ENCODE data around the gene SOX15.

SOX15 gene

DNA sequence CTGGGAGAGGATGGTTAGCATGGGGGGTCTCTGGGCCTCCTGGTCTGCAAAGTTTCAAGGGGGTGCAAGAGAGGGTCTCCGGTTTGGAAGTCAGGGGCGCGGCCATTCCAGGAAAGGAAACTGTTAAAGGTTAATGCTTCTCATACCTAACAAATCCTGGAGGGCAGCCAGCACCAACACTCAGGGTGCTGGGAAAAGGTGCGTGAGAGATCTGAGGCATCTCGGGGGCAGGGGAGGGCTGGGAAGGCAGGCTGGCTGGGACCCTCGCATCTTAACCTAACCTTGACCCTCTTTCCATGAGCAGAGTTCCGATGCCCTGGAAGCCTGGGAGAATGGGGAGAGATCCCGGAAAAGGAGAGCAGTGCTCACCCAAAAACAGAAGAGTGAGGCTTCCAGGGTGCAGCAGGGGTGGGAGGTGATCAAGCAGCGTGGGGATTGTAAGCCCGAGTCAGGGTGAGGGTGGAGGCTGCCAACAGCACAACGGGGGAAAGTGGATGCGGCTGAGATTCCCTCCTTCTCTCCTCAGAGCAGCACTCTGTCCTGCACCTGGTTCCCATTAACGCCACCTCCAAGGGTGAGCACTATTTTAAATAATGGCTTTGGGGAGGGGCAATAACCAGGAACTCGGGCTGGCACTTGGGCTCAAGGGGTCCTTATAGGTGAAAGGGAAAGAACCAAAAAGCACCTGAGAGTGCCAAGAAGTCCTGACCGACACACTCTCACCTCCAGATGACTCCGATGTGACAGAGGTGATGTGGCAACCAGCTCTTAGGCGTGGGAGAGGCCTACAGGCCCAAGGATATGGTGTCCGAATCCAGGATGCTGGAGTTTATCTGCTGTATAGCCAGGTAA, 30.3 kb downstream of the SOX15 start:
- peaks cover 12 to 18% of the 10 kb centered on the region in 2 donors for H3K36me3 ChIP-seq (ENCODE audit: control insufficient read depth in 1 of 2, insufficient read depth in 2 of 2, low read length in 2 of 2)
- no peaks in the 10 kb centered on the region for H3K9me3 ChIP-seq (ENCODE audit: control insufficient read depth in 1 of 2, low read length in 2 of 2)
- peak overlapping the region; percentile 97 for H3K27ac ChIP-seq (ENCODE audit: low read length)
- peaks cover 41 to 62% of the 10 kb centered on the region in 2 donors for H3K4me1 ChIP-seq (ENCODE audit: control insufficient read depth in 1 of 2, insufficient read depth in 2 of 2, low read length in 2 of 2)
- no peaks in the 10 kb centered on the region for H3K27me3 ChIP-seq (ENCODE audit: low read depth, low read length)
- H3K4me3 ChIP-seq (ENCODE audit: low read depth in 1 of 2, low read length in 2 of 2) = peak overlapping the region; percentile 70 to 96

DNA sequence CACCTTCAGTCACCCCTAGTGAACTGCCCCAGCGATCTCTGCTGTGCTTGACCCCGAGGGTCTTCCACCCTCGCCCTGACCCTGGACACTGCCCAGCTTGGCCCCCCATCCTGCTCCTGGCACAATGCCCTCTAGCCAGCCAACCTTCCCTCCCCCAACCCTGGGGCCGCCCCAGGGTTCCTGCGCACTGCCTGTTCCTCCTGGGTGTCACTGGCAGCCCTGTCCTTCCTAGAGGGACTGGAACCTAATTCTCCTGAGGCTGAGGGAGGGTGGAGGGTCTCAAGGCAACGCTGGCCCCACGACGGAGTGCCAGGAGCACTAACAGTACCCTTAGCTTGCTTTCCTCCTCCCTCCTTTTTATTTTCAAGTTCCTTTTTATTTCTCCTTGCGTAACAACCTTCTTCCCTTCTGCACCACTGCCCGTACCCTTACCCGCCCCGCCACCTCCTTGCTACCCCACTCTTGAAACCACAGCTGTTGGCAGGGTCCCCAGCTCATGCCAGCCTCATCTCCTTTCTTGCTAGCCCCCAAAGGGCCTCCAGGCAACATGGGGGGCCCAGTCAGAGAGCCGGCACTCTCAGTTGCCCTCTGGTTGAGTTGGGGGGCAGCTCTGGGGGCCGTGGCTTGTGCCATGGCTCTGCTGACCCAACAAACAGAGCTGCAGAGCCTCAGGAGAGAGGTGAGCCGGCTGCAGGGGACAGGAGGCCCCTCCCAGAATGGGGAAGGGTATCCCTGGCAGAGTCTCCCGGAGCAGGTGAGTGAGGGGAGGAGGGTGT, 31.2 kb downstream of the SOX15 start, which contains the start of gene TNFSF13:
Gene TNFSF13 (plus strand): TSS at position 207 of the 776 bp plus-strand sequence. CDS start 290 bp downstream, at position 497.
- Histone ChIP-seq H3K36me3 (ENCODE audit: control insufficient read depth in 1 of 2, insufficient read depth in 2 of 2, low read length in 2 of 2) (peaks cover 4 to 13% of the 10 kb centered on the region in 2 donors), H3K27ac (ENCODE audit: low read length) (peak within 1 kb of the TSS; percentile 97), H3K4me1 (ENCODE audit: control insufficient read depth in 1 of 2, insufficient read depth in 2 of 2, low read length in 2 of 2) (peaks cover 34 to 54% of the 10 kb centered on the region in 2 donors), H3K4me3 (ENCODE audit: low read depth in 1 of 2, low read length in 2 of 2) (peak within 1 kb of the TSS; percentile 70 to 96), H3K27me3 (ENCODE audit: low read depth, low read length) (no peaks in the 10 kb centered on the region), H3K9me3 (ENCODE audit: control insufficient read depth in 1 of 2, low read length in 2 of 2) (no peaks in the 10 kb centered on the region)

DNA sequence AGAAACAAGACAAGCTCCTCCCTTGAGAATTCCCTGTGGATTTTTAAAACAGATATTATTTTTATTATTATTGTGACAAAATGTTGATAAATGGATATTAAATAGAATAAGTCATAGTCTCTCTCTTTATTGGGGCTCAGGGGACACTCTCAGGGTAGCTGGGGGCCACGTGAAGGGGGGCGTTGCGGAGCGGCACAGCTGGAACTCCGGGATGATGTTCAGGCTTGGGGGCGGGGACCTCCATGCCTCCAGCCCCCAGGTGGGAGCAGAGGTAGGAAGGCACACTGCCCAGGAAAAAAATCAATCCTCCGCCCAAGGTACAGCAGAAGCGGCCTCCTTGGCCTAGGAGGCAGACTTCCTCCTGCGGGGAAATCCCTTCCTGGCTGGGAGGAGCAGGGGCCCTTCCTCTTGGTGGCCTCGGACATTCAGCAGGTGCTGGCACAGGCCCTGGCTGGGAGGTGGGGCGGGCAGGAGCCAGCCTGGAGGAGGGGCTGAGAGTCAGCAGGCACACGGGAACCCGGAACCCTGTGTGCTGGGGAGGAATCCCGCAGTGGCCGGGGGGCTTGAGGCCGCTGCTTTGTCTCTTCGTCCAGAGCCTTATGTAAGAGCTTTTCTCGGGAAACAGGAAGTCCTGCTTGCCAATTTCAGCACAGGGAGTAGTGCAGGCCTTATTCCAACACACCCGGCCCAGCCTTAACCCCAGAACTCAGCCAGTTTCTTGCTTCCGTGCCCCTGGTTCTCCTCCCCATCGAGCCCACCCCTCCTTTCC, 31.9 kb downstream of the SOX15 start:
- peaks cover 33 to 46% of the 10 kb centered on the region in 2 donors for H3K4me1 ChIP-seq (ENCODE audit: control insufficient read depth in 1 of 2, insufficient read depth in 2 of 2, low read length in 2 of 2)
- H3K36me3 ChIP-seq (ENCODE audit: control insufficient read depth in 1 of 2, insufficient read depth in 2 of 2, low read length in 2 of 2) = peaks cover 3 to 14% of the 10 kb centered on the region in 2 donors
- H3K4me3 ChIP-seq (ENCODE audit: low read depth in 1 of 2, low read length in 2 of 2) = peak overlapping the region; percentile 70 to 96
- peak overlapping the region; percentile 97 for H3K27ac ChIP-seq (ENCODE audit: low read length)
- no peaks in the 10 kb centered on the region for H3K27me3 ChIP-seq (ENCODE audit: low read depth, low read length)
- no peaks in the 10 kb centered on the region for H3K9me3 ChIP-seq (ENCODE audit: control insufficient read depth in 1 of 2, low read length in 2 of 2)

DNA sequence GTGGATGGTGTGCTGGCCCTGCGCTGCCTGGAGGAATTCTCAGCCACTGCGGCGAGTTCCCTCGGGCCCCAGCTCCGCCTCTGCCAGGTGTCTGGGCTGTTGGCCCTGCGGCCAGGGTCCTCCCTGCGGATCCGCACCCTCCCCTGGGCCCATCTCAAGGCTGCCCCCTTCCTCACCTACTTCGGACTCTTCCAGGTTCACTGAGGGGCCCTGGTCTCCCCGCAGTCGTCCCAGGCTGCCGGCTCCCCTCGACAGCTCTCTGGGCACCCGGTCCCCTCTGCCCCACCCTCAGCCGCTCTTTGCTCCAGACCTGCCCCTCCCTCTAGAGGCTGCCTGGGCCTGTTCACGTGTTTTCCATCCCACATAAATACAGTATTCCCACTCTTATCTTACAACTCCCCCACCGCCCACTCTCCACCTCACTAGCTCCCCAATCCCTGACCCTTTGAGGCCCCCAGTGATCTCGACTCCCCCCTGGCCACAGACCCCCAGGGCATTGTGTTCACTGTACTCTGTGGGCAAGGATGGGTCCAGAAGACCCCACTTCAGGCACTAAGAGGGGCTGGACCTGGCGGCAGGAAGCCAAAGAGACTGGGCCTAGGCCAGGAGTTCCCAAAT, 32.6 kb downstream of the SOX15 start:
- H3K36me3 ChIP-seq (ENCODE audit: control insufficient read depth in 1 of 2, insufficient read depth in 2 of 2, low read length in 2 of 2) = peaks cover 3 to 14% of the 10 kb centered on the region in 2 donors
- no peaks in the 10 kb centered on the region for H3K9me3 ChIP-seq (ENCODE audit: control insufficient read depth in 1 of 2, low read length in 2 of 2)
- no peak overlapping the region for H3K4me3 ChIP-seq (ENCODE audit: low read depth in 1 of 2, low read length in 2 of 2)
- H3K4me1 ChIP-seq (ENCODE audit: control insufficient read depth in 1 of 2, insufficient read depth in 2 of 2, low read length in 2 of 2) = peaks cover 27 to 39% of the 10 kb centered on the region in 2 donors
- H3K27ac ChIP-seq (ENCODE audit: low read length) = peak overlapping the region; percentile 97
- no peaks in the 10 kb centered on the region for H3K27me3 ChIP-seq (ENCODE audit: low read depth, low read length)

DNA sequence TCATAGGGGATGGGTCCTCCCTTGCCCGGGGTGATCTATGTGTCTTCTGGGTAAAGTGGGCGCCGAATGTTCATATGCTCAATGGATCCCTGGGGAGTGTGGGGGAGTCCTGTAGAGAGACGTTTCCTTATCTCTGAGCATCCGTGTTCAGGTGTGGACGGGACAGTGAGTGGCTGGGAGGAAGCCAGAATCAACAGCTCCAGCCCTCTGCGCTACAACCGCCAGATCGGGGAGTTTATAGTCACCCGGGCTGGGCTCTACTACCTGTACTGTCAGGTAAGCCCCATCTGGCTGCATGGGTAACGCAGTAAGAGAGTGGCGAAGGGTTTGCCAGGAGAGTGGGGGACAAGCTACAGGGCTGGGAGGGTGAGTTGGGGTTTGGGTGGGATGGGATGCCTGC, 33.3 kb downstream of the SOX15 start:
- no peaks in the 10 kb centered on the region for H3K9me3 ChIP-seq (ENCODE audit: control insufficient read depth in 1 of 2, low read length in 2 of 2)
- no peak overlapping the region for H3K4me3 ChIP-seq (ENCODE audit: low read depth in 1 of 2, low read length in 2 of 2)
- peaks cover 3 to 14% of the 10 kb centered on the region in 2 donors for H3K36me3 ChIP-seq (ENCODE audit: control insufficient read depth in 1 of 2, insufficient read depth in 2 of 2, low read length in 2 of 2)
- no peaks in the 10 kb centered on the region for H3K27me3 ChIP-seq (ENCODE audit: low read depth, low read length)
- H3K27ac ChIP-seq (ENCODE audit: low read length) = no peak overlapping the region
- peaks cover 27 to 38% of the 10 kb centered on the region in 2 donors for H3K4me1 ChIP-seq (ENCODE audit: control insufficient read depth in 1 of 2, insufficient read depth in 2 of 2, low read length in 2 of 2)

DNA sequence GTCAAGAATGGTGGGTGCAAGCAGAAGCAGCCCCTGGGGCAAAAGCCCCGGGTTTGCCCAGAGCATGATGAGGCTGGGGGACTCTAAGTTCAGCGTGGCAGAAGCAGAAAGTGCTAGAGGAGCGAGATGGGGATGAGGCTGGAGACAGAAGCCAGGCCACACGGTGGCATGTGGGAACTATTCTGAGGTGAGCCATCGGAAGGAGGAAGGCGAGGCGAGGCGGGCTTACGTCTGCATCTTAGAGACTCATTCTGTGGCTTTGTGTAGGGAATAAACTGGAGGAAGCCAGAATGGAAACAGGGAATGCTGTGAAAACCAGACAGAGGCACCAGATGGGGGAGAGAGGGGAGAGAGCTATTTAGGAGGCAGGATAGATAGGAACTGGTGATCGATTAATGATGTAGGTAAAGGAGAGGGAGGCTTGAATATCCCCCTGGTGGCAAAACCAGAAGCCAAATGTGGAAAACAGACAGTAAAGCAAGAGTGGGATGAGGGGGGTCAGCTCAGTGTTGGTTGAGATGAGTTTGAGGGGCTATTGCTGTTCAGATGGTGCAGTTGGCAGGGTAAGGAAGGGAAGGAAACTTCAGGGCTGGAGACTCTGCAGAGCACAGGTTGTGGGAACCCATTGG, 34.5 kb downstream of the SOX15 start:
- H3K27ac ChIP-seq (ENCODE audit: low read length) = no peak overlapping the region
- no peak overlapping the region for H3K4me3 ChIP-seq (ENCODE audit: low read depth in 1 of 2, low read length in 2 of 2)
- peaks cover 23 to 34% of the 10 kb centered on the region in 2 donors for H3K4me1 ChIP-seq (ENCODE audit: control insufficient read depth in 1 of 2, insufficient read depth in 2 of 2, low read length in 2 of 2)
- H3K27me3 ChIP-seq (ENCODE audit: low read depth, low read length) = no peaks in the 10 kb centered on the region
- H3K36me3 ChIP-seq (ENCODE audit: control insufficient read depth in 1 of 2, insufficient read depth in 2 of 2, low read length in 2 of 2) = peaks cover 3 to 18% of the 10 kb centered on the region in 2 donors
- H3K9me3 ChIP-seq (ENCODE audit: control insufficient read depth in 1 of 2, low read length in 2 of 2) = no peaks in the 10 kb centered on the region

DNA sequence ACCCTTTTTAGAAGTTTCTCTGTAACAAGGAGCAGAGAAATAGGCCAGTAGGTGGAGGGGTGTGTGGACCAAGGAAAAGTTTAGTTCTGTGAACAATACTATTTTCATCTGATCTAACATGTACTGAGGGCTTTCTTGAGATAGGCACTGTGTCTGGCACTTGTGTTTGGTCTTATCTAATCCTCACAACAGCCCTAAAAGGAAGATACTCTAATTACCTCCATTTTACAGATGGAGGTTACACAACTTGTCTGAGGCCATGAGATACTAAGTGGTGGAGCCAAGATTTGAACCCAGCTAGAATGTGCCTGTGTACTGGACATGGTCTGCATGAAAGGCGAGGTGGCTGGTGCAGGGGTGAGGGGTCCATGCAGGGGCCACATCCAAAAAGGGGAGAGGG, 36.5 kb downstream of the SOX15 start:
- Histone ChIP-seq H3K4me3 (ENCODE audit: low read depth in 1 of 2, low read length in 2 of 2) (no peak overlapping the region), H3K27me3 (ENCODE audit: low read depth, low read length) (no peaks in the 10 kb centered on the region), H3K4me1 (ENCODE audit: control insufficient read depth in 1 of 2, insufficient read depth in 2 of 2, low read length in 2 of 2) (peaks cover 6 to 27% of the 10 kb centered on the region in 2 donors), H3K36me3 (ENCODE audit: control insufficient read depth in 1 of 2, insufficient read depth in 2 of 2, low read length in 2 of 2) (peaks cover 0 to 18% of the 10 kb centered on the region in 2 donors), H3K9me3 (ENCODE audit: control insufficient read depth in 1 of 2, low read length in 2 of 2) (no peaks in the 10 kb centered on the region), H3K27ac (ENCODE audit: low read length) (no peak overlapping the region)

DNA sequence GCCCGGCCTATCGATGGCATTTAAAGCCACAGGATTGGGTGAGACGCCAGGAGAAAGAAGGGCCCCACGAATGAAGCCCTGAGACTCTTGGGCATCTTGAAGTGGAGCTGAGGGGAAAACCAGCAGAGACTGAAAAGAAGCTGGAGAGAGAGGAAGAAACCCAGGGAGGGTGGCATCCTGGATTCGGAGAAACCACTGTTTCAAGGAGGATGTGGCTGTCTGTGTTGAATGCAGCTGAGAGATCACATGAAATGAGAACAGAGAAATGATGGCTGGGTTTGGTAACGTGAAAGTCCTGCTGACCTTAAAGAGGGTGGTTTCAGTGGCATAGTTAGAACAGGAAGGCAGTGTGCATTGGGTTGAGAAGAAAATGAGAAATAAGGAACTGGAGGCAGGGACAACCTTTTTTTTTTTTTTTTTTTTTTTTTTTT, 37.3 kb downstream of the SOX15 start:
- H3K9me3 ChIP-seq (ENCODE audit: control insufficient read depth in 1 of 2, low read length in 2 of 2) = no peaks in the 10 kb centered on the region
- no peak overlapping the region for H3K4me3 ChIP-seq (ENCODE audit: low read depth in 1 of 2, low read length in 2 of 2)
- H3K27ac ChIP-seq (ENCODE audit: low read length) = no peak overlapping the region
- peaks cover 3 to 23% of the 10 kb centered on the region in 2 donors for H3K4me1 ChIP-seq (ENCODE audit: control insufficient read depth in 1 of 2, insufficient read depth in 2 of 2, low read length in 2 of 2)
- H3K36me3 ChIP-seq (ENCODE audit: control insufficient read depth in 1 of 2, insufficient read depth in 2 of 2, low read length in 2 of 2) = peaks cover 0 to 18% of the 10 kb centered on the region in 2 donors
- H3K27me3 ChIP-seq (ENCODE audit: low read depth, low read length) = no peaks in the 10 kb centered on the region

DNA sequence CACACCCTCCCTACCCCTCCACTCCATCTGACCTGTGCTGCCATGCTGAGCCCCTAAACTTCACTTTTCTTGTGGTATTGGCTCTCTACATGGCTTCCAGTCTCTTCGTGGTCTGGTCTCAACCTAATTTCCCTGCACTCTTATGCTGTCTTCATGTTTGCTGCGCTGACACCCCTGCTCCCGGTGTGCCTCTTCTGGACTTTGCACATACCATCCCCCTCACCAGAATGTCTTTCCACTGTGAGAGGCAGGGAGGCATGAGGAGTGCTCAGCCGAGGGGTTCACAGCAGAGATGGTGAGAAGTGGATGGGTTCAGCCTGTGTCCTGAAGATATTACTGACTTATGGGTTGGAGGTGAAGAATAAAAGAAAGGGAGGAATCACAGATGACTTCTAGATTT, 38.5 kb downstream of the SOX15 start:
- Histone ChIP-seq H3K27me3 (ENCODE audit: low read depth, low read length) (no peaks in the 10 kb centered on the region), H3K27ac (ENCODE audit: low read length) (no peak overlapping the region), H3K4me1 (ENCODE audit: control insufficient read depth in 1 of 2, insufficient read depth in 2 of 2, low read length in 2 of 2) (peaks cover 0 to 16% of the 10 kb centered on the region in 2 donors), H3K36me3 (ENCODE audit: control insufficient read depth in 1 of 2, insufficient read depth in 2 of 2, low read length in 2 of 2) (peaks cover 0 to 18% of the 10 kb centered on the region in 2 donors), H3K9me3 (ENCODE audit: control insufficient read depth in 1 of 2, low read length in 2 of 2) (no peaks in the 10 kb centered on the region), H3K4me3 (ENCODE audit: low read depth in 1 of 2, low read length in 2 of 2) (no peak overlapping the region)

DNA sequence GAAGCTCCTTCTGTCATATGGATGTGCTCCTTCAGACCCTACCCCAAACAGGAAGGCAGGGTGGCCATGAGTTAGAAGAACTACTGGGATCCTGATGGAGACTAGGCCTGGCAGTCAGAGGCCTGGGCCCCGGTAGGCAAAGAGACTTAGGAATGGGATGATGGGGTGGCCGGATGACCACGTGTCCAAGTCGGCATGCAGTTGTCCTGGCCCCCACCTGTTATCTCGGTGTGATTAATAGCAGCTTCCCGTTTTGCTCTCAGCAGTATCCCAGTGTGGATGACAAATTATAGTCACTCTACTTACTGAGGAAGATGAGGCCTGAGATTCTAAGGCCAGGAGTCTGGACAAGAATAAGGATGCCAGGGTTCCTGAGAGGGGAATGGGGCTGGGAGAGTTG, 39.5 kb downstream of the SOX15 start:
- Histone ChIP-seq H3K4me1 (ENCODE audit: control insufficient read depth in 1 of 2, insufficient read depth in 2 of 2, low read length in 2 of 2) (peaks cover 0 to 16% of the 10 kb centered on the region in 2 donors), H3K27ac (ENCODE audit: low read length) (peak overlapping the region; percentile 77), H3K4me3 (ENCODE audit: low read depth in 1 of 2, low read length in 2 of 2) (peak overlapping the region in 1 of 2 donors; percentile 91), H3K9me3 (ENCODE audit: control insufficient read depth in 1 of 2, low read length in 2 of 2) (no peaks in the 10 kb centered on the region), H3K36me3 (ENCODE audit: control insufficient read depth in 1 of 2, insufficient read depth in 2 of 2, low read length in 2 of 2) (peaks cover 0 to 18% of the 10 kb centered on the region in 2 donors), H3K27me3 (ENCODE audit: low read depth, low read length) (no peaks in the 10 kb centered on the region)

Measured in muscle layer of duodenum (tissue), 2 donors.